WTC11 (cell line): ENCODE results near the gene RPGR. TPM values are rescaled to one million over a fixed set of nuclear protein-coding genes. Genes with fewer than 3 reads are reported as not detected.

Experiments
- ATAC-seq: fragments of 200-7000 bp; cut with Tn5 transposase; 2 replicates; pipeline ENCODE4 v1.10.0; 2021; ENCODE audit warnings: mild to moderate bottlenecking, moderate library complexity
- CTCF ChIA-PET: fragments of 300-600 bp; sonication (Branson Sonifier 250); formaldehyde crosslinking; loops from one replicate; lab custom pipeline; 2021; ENCODE audit warnings: antibody characterized with exemption; lab: Charles Lee
- POLR2A ChIA-PET: fragments of 350-600 bp; sonication (Branson Sonifier 250); formaldehyde crosslinking; loops from one replicate; lab custom pipeline; 2021; ENCODE audit warnings: antibody characterized with exemption; lab: Charles Lee
- DNase-seq: peaks from one replicate; pipeline ENCODE4 v3.0.0; 2021; ENCODE audit warnings: low spot score
- H3K27ac Mint-ChIP-seq: 2 replicates; pipeline ENCODE4 v1.8.0; 2021; ENCODE audit warnings: mixed read lengths
- H3K27me3 Mint-ChIP-seq: 2 replicates; pipeline ENCODE4 v1.8.0; 2021; ENCODE audit warnings: low read depth, mild to moderate bottlenecking, moderate library complexity, mixed read lengths
- H3K36me3 Mint-ChIP-seq: 2 replicates; pipeline ENCODE4 v1.8.0; 2021; ENCODE audit warnings: mixed read lengths
- H3K4me1 Mint-ChIP-seq: 2 replicates; pipeline ENCODE4 v1.8.0; 2022; ENCODE audit warnings: mixed read lengths
- H3K4me3 Mint-ChIP-seq: 2 replicates; pipeline ENCODE4 v1.8.0; 2021; ENCODE audit warnings: mild to moderate bottlenecking, moderate library complexity, mixed read lengths
- H3K9me3 Mint-ChIP-seq: 2 replicates; pipeline ENCODE4 v1.8.0; 2021; ENCODE audit warnings: mixed read lengths
- ELF4 ChIP-seq: sonication (generic); formaldehyde crosslinking; IDR thresholded peaks from 2 replicates; pipeline ENCODE4 v1.8.1; 2022; ENCODE audit warnings: low read depth, mild to moderate bottlenecking, moderate library complexity, missing genetic modification reagents
- EMX1 ChIP-seq: fragments of 250-450 bp; sonication (Bioruptor Pico); IDR thresholded peaks from 2 replicates; pipeline ENCODE4 v1.8.0; 2021; ENCODE audit warnings: mild to moderate bottlenecking
- ETV6 ChIP-seq: sonication (generic); formaldehyde crosslinking; IDR thresholded peaks from 2 replicates; pipeline ENCODE4 v1.8.1; 2022; ENCODE audit warnings: mild to moderate bottlenecking, missing genetic modification reagents
- IRF1 ChIP-seq: sonication (generic); formaldehyde crosslinking; IDR thresholded peaks from 2 replicates; pipeline ENCODE4 v1.8.0; 2023; ENCODE audit warnings: missing genetic modification reagents
- NFATC4 ChIP-seq: fragments of 250-450 bp; sonication (Bioruptor Pico); IDR thresholded peaks from 2 replicates; pipeline ENCODE4 v1.9.0; 2021; ENCODE audit warnings: mild to moderate bottlenecking
- PRRX2 ChIP-seq: fragments of 250-450 bp; sonication (Bioruptor Pico); IDR thresholded peaks from 2 replicates; pipeline ENCODE4 v1.8.0; 2021; ENCODE audit warnings: mild to moderate bottlenecking
- SMAD3 ChIP-seq: sonication (generic); formaldehyde crosslinking; IDR thresholded peaks from 2 replicates; pipeline ENCODE4 v1.8.0; 2022; ENCODE audit warnings: missing genetic modification reagents, mild to moderate bottlenecking, borderline replicate concordance
- TP53 ChIP-seq: sonication (generic); formaldehyde crosslinking; IDR thresholded peaks from 2 replicates; pipeline ENCODE4 v1.8.1; 2023; ENCODE audit warnings: mild to moderate bottlenecking, missing genetic modification reagents
- ZNF232 ChIP-seq: sonication (generic); formaldehyde crosslinking; IDR thresholded peaks from 2 replicates; pipeline ENCODE4 v1.8.0; 2022; ENCODE audit warnings: mild to moderate bottlenecking, missing genetic modification reagents
- ZNF281 ChIP-seq: sonication (generic); formaldehyde crosslinking; IDR thresholded peaks from 2 replicates; pipeline ENCODE4 v1.8.0; 2023; ENCODE audit warnings: mild to moderate bottlenecking, missing genetic modification reagents
- ZNF396 ChIP-seq: fragments of 250-450 bp; sonication (Bioruptor Pico); IDR thresholded peaks from 2 replicates; pipeline ENCODE4 v1.8.0; 2021; ENCODE audit warnings: mild to moderate bottlenecking, moderate library complexity, borderline replicate concordance
- ZNF423 ChIP-seq: fragments of 250-450 bp; sonication (Bioruptor Pico); IDR thresholded peaks from 2 replicates; pipeline ENCODE4 v2.1.2; 2022; ENCODE audit warnings: mild to moderate bottlenecking, moderate library complexity
- ZNF532 ChIP-seq: fragments of 250-450 bp; sonication (Bioruptor Pico); IDR thresholded peaks from 2 replicates; pipeline ENCODE4 v1.9.0; 2021; ENCODE audit warnings: mild to moderate bottlenecking, borderline replicate concordance
- total RNA-seq: library from RNA; stranded (reverse); gene quantifications from 3 replicates; pipeline ENCODE4 v1.2.3, GENCODE V29; 2021
- TF ChIP-seq, protein P1 (sequence below): sonication (generic); formaldehyde crosslinking; IDR thresholded peaks from 2 replicates; pipeline ENCODE4 v1.8.1; 2022; ENCODE audit warnings: low read depth, mild to moderate bottlenecking, moderate library complexity, missing genetic modification reagents, borderline replicate concordance
- TF ChIP-seq, protein P2 (sequence below): sonication (generic); formaldehyde crosslinking; IDR thresholded peaks from 2 replicates; pipeline ENCODE4 v1.8.0; 2022; ENCODE audit warnings: mild to moderate bottlenecking, missing genetic modification reagents
- TF ChIP-seq, protein P3 (sequence below): sonication (generic); formaldehyde crosslinking; conservative IDR thresholded peaks from 2 replicates; pipeline ENCODE4 v1.8.1; 2022; ENCODE audit warnings: mild to moderate bottlenecking, missing genetic modification reagents

Gene RPGR
- total RNA-seq, 1 experiment from 2014 or later = 10.7 TPM

- TF ChIP-seq, protein P1, sequence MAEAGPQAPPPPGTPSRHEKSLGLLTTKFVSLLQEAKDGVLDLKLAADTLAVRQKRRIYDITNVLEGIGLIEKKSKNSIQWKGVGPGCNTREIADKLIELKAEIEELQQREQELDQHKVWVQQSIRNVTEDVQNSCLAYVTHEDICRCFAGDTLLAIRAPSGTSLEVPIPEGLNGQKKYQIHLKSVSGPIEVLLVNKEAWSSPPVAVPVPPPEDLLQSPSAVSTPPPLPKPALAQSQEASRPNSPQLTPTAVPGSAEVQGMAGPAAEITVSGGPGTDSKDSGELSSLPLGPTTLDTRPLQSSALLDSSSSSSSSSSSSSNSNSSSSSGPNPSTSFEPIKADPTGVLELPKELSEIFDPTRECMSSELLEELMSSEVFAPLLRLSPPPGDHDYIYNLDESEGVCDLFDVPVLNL (CRISPR knock-in tag) = no peak
- TF ChIP-seq IRF1 (no peak), NFATC4 (no peak), ZNF232 (no peak), PRRX2 (CRISPR knock-in tag) (no peak), ZNF281 (no peak), ZNF396 (no peak), ZNF423 (CRISPR knock-in tag) (no peak), EMX1 (CRISPR knock-in tag) (no peak)
- TF ChIP-seq, protein P2, sequence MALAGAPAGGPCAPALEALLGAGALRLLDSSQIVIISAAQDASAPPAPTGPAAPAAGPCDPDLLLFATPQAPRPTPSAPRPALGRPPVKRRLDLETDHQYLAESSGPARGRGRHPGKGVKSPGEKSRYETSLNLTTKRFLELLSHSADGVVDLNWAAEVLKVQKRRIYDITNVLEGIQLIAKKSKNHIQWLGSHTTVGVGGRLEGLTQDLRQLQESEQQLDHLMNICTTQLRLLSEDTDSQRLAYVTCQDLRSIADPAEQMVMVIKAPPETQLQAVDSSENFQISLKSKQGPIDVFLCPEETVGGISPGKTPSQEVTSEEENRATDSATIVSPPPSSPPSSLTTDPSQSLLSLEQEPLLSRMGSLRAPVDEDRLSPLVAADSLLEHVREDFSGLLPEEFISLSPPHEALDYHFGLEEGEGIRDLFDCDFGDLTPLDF (CRISPR knock-in tag) = no peak
- TF ChIP-seq, all 79 proteins: peak for 0
Measured at GRCh38 chrX:38311743-38312142, 15.6 kb downstream of the RPGR start (continued).

DNA sequence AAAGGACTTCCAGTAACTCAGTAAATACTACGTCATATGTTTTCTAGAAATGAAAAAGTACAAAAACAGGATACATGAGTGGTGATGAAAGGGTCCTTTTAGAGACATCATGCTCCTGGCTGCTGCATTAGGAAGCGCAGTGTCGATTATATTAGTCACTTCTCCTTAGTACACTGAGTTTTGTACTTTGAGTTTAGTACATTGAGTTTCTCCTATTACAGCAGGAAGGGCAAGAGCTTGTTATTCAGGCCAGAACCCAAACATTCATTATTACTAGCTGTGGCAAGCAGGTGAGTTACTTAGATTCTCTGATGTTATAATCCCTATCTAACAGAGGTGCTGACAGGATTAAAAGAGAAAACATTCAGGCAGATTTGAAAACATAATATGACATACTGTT is 21.3 kb downstream of the RPGR start:
- ChIA-PET CTCF (interaction anchor here (2.7 kb wide), 1 partner anchor 21 kb away, joined by 7 read pairs; the partner anchor contains the start of gene RPGR), POLR2A (no interaction called here)
- Mint-ChIP-seq H3K27me3 (no peaks in the 10 kb centered on the region), H3K9me3 (no peaks in the 10 kb centered on the region), H3K36me3 (no peaks in the 10 kb centered on the region), H3K27ac (no peak overlapping the region), H3K4me3 (no peak overlapping the region)
- no peak for ATAC-seq
- TF ChIP-seq EMX1 (CRISPR knock-in tag) = no peak
- TF ChIP-seq NFATC4 = no peak
- TF ChIP-seq ELF4 (CRISPR knock-in tag) = no peak
- TF ChIP-seq, all 79 proteins: peak for 0
- no peak for DNase-seq
- H3K4me1 Mint-ChIP-seq = no peaks in the 10 kb centered on the region

GRCh38 chrX:38304010-38304409 is 23.3 kb downstream of the RPGR start:
- no peak overlapping the region for H3K4me3 Mint-ChIP-seq
- DNase-seq = peak; percentile 10
- no peaks in the 10 kb centered on the region for H3K9me3 Mint-ChIP-seq
- H3K4me1 Mint-ChIP-seq = no peaks in the 10 kb centered on the region
- TF ChIP-seq ETV6 (CRISPR knock-in tag) (no peak), ZNF423 (CRISPR knock-in tag) (no peak), TP53 (CRISPR knock-in tag) (no peak), SMAD3 (CRISPR knock-in tag) (no peak), ZNF532 (CRISPR knock-in tag) (no peak)
- TF ChIP-seq, protein P3, sequence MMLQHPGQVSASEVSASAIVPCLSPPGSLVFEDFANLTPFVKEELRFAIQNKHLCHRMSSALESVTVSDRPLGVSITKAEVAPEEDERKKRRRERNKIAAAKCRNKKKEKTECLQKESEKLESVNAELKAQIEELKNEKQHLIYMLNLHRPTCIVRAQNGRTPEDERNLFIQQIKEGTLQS (CRISPR knock-in tag) = no peak
- TF ChIP-seq, all 79 proteins: peak for 0
- H3K36me3 Mint-ChIP-seq = no peaks in the 10 kb centered on the region
- ATAC-seq = peak; percentile 56
- H3K27ac Mint-ChIP-seq = no peak overlapping the region
- ChIA-PET POLR2A (no interaction called here), CTCF (interaction anchor here (0.7 to 2.7 kb wide), 3 partner anchors 11 to 41 kb away, joined by 3 to 7 read pairs (median 7); partner anchors contain the start of gene RPGR)
- no peaks in the 10 kb centered on the region for H3K27me3 Mint-ChIP-seq
